Measurements from ENCODE around the gene PODNL1.
"Not testable (repeated sequence)": the region's sequence is repeated elsewhere in the genome, so short reads cannot be mapped to it uniquely, and the experiment has no call there.

PODNL1 gene

DNA sequence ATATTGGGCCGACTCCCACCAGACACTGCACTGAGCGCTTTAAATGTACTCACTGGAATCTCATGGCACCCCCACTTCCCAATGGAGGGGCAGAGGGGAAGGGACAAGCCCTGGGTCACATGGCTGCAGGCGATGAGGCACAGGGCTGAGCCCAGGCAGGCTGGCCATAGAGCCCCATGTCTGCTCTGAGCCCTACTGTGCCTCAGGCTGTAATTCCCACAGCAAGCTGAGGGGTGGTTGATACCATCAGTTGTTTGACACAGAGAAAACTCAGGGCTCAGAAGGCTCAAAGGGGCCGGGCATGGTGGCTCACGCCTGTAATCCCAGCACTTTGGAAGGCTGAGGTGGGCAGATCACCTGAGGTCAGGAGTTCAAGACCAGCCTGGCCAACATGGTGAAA is 42.8 kb upstream of the PODNL1 start:
- FAIRE-seq (no peak), DNase-seq (ENCODE audit: insufficient read length) (no peak)
- TF ChIP-seq POLR2A (IDR thresholded peaks at IDR 0.05; ENCODE audit: low read depth, low read length) (no peak), TAF1 (IDR thresholded peaks at IDR 0.05; ENCODE audit: borderline replicate concordance, low read depth, low read length) (no peak), POLR2AphosphoS5 (IDR thresholded peaks at IDR 0.05; ENCODE audit: low read depth, low read length) (no peak)

DNA sequence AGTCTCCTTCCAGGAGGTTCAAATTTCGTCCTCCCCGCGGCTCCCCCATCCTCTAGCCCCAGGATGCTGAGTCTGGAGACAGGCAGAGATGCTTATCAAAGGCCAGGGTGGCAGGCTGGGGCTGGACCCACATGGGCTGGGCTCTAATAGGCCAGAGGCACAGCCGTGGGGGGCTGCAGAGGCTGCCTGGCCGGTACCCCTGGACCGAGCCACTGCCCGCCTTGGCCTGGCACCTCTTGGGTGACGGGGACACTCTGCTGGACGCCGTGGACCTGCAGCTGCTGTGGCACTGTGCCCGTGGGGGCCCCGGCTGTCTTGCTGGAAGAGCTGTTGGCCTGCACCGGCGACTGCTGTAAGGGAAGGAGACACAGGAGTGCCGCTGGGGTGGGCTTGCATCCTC is 42.1 kb upstream of the PODNL1 start:
- DNase-seq (ENCODE audit: insufficient read length), result no peak
- FAIRE-seq, result no peak
- TF ChIP-seq POLR2A (IDR thresholded peaks at IDR 0.05; ENCODE audit: low read depth, low read length), result no peak
- no peak for TF ChIP-seq TAF1 (IDR thresholded peaks at IDR 0.05; ENCODE audit: borderline replicate concordance, low read depth, low read length)
- no peak for TF ChIP-seq POLR2AphosphoS5 (IDR thresholded peaks at IDR 0.05; ENCODE audit: low read depth, low read length)

DNA sequence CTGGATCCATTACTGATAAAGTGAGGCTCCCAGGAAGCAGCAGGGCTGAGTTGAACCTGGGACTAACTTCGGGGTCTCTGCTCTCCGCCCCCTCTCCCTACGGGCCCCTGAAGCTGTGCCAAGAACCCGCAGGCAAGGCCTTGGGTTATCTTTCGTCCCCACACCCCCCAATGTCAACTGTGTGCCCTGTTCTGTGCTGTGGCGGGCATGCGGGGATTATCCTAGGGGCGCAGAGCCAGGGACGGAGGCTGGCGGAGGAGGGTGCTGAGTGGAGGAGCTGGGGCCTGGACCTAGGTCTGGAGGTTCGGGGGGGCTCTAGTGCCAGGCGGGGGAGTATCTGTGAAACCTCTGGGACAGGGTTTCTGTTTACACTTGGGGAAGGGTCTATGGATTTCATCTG is 41.5 kb upstream of the PODNL1 start:
- DNase-seq (ENCODE audit: insufficient read length), result no peak
- no peak for FAIRE-seq
- TF ChIP-seq POLR2AphosphoS5 (IDR thresholded peaks at IDR 0.05; ENCODE audit: low read depth, low read length) (no peak), TAF1 (IDR thresholded peaks at IDR 0.05; ENCODE audit: borderline replicate concordance, low read depth, low read length) (no peak), POLR2A (IDR thresholded peaks at IDR 0.05; ENCODE audit: low read depth, low read length) (no peak)

DNA sequence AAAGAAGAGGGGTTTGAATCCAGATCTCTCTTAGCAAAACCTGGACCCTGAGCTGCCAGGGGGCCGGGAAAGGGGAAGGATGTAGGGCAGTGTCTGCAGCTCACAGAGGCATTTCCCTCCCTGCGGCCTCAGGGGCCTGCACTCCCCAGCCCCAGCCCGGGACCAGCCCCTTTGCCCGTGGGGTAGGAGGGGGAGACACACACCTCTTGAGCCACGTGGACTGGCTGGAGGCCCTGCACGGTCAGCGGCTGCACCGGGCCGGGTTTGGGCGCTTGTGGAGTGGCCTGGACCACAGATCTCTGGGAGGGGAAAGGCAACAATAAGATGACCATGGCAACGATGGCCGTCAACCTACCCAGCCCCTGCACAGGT is 41.0 kb upstream of the PODNL1 start:
- DNase-seq (ENCODE audit: insufficient read length) (no peak), FAIRE-seq (no peak)
- no peak for TF ChIP-seq TAF1 (IDR thresholded peaks at IDR 0.05; ENCODE audit: borderline replicate concordance, low read depth, low read length)

DNA sequence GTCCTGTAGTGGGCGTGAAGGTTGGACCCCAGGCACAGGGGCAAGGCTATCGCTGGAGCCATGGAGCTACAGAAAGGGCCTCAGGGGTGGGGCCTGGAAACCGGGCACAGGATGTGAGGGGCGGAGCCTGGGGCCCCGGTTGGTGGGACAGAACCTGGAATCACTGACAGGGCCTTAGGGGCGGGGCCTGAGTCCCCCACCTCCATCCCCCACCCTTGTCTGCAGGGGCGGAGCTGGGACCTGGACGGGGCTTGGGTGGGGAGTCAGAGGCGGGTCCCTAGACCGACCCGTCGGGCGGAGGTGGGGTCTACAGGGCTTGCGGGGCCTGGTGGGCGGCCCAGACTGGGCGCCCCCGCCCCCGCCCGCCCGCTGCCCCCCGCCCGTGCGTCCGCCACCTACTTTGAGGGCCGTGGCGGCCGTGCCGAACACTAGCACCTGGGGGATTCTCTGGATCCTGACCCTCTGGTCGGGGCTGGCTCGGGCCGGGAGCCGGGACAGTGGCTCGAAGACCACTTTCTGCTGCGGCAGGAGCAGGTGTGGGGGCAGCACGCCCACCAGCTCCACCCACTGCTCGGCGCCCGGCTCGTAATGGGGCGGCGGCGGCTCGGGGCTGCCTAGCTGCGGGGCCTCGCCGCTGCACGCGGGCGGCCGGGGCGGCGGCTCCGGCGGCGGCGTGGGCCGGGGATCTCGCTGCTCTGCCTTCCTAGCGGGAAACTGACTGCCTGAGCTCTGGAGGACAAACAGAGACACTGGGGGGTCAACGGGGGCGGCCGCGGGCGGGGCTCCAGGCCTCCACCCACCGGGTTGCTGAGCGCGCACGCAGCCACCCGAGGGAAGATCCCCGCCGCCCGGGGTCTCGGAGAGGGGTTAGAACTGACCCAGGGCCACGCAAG is 40.4 kb upstream of the PODNL1 start:
- FAIRE-seq (no peak), DNase-seq (ENCODE audit: insufficient read length) (no peak)
- TF ChIP-seq POLR2AphosphoS5 (IDR thresholded peaks at IDR 0.05; ENCODE audit: low read depth, low read length) (no peak), POLR2A (IDR thresholded peaks at IDR 0.05; ENCODE audit: low read depth, low read length) (no peak), TAF1 (IDR thresholded peaks at IDR 0.05; ENCODE audit: borderline replicate concordance, low read depth, low read length) (no peak)

DNA sequence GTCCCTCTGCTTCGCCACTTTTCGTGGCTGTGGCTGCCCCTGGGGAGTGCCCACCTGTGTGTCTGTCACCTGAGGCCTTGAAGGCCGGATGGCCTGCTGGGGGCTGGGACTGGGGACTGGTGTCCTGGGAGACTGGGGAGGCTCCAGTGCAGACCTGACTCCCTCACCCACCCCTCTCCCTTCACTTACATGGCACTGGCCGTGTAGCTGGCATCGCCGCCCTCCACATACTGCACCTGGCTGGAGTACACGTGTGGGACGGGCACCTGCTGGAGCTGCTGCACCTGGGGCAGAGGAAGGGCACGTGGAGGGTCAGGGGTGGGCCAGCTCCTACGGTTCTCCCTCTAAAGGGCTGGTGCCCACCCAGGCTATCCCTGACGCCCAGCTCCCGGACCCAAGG is 39.6 kb upstream of the PODNL1 start:
- TF ChIP-seq TAF1 (IDR thresholded peaks at IDR 0.05; ENCODE audit: borderline replicate concordance, low read depth, low read length) (no peak), POLR2AphosphoS5 (IDR thresholded peaks at IDR 0.05; ENCODE audit: low read depth, low read length) (no peak), POLR2A (IDR thresholded peaks at IDR 0.05; ENCODE audit: low read depth, low read length) (no peak)
- DNase-seq (ENCODE audit: insufficient read length), result no peak
- FAIRE-seq, result no peak

DNA sequence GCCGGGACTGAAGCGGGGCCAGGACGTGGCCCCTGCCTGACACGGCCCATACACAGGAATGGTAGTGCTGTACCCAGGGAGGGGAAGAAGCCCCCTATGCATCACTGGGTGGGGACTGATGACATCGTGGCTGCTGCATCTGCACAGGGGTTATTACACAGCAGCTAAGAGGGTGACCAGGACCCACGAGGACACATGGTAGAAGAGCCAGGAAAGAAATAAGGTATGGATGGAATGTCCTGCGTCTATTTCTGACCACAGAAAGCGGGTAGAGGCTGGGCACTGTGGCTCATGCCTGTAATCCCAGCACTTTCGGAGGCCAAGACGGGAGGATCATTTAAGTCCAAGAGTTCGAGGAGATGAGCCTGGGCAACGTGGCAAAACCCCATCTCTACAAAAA is 38.2 kb upstream of the PODNL1 start:
- DNase-seq (ENCODE audit: insufficient read length) (no peak), FAIRE-seq (no peak)
- no peak for TF ChIP-seq TAF1 (IDR thresholded peaks at IDR 0.05; ENCODE audit: borderline replicate concordance, low read depth, low read length)
- TF ChIP-seq POLR2AphosphoS5 (IDR thresholded peaks at IDR 0.05; ENCODE audit: low read depth, low read length), result no peak

DNA sequence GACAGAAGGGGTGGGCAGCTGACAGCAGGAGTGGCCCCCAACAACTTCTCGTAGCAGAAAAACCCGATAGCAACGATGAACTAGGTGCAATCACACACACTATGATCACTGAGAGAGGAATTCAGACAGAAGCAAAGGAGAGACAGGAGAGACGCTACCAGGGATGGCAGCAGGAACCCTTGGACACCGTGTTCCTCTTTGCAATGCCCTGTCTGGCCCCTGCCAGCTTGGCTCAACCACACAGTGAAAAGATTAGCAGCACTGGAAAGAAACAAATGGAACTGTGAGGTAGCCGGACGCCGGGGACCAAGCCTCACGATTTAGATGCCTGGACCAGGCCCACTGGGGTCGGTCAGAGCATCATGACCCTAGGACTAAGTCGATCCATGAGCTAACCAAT is 37.7 kb upstream of the PODNL1 start:
- DNase-seq (ENCODE audit: insufficient read length) (no peak), FAIRE-seq (no peak)
- no peak for TF ChIP-seq TAF1 (IDR thresholded peaks at IDR 0.05; ENCODE audit: borderline replicate concordance, low read depth, low read length)

DNA sequence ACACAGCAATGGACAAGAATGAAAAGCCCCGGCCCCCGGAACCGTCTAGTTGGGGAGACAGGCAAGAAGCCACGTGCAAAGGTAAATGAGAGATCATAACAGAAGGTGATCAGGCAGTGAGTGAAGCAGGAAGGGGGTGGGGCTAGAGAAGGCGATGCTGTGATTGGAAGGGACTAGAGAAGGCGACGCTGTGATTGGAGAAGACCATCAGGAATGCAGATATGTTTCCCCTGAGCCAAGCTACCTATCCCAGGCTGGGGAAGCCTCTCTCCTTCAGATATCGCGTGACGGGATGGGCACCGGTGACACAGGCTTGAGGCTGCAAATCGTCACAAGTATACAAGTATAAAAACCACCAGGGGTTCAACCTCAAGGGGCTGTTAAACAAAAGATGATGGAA is 35.9 kb upstream of the PODNL1 start:
- no peak for FAIRE-seq
- DNase-seq (ENCODE audit: insufficient read length), result no peak
- TF ChIP-seq POLR2AphosphoS5 (IDR thresholded peaks at IDR 0.05; ENCODE audit: low read depth, low read length) (no peak), TAF1 (IDR thresholded peaks at IDR 0.05; ENCODE audit: borderline replicate concordance, low read depth, low read length) (no peak), POLR2A (IDR thresholded peaks at IDR 0.05; ENCODE audit: low read depth, low read length) (no peak)

DNA sequence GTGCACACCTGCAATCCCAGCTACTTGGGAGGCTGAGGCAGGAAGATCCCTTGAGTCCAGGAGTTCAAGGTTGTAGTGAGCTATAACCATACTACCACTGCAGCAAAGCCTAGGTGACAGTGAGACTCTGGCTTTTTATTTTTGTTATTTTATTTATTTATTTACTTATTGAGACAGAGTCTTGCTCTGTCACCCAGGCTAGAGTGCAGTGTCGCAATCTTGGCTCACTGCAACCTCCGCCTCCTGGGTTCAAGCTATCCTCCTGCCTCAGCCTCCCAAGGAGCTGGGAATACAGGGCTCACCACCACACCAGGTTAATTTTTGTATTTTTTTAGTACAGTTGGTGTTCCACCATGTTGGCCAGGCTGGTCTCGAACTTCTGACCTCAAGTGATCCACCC is 35.3 kb upstream of the PODNL1 start:
- FAIRE-seq; DNase-seq (ENCODE audit: insufficient read length): not testable (repeated sequence)

DNA sequence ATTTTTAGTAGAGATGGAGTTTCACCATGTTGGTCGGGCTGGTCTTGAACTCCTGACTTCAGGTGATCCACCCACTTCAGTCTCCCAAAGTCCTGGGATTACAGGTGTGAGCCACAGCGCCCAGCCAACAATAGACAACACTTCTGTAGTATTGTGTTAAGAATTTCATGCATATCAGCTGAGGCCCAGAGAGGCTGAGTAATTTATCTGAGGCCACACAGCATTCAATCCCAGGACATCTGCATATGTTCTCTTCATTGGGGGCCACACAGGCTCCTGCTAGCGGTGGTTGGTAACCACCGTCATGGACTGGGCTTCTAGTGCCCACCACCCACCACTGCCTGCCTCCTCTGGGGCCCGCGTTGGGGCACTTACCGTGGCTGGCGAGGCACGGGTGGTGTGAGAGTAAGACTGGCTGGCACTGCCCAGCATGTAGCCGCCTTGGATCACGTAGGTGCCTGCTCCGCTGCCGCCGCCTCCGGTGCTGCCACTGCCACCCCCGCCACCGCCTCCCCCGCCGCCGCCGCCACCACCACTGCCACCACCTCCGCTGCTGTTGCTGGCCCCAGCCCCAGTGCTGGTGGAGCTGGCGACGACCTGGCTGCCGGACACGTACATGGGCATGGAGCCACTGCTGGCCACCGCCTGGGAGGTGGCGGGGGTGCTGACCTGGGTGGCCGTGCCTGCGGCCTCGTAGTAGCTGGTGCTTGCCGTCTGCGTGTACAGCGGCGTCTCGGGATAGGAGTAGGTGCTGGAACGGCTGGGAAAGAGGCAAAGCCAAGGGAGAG is 34.3 kb upstream of the PODNL1 start:
- no peak for TF ChIP-seq TAF1 (IDR thresholded peaks at IDR 0.05; ENCODE audit: borderline replicate concordance, low read depth, low read length)
- TF ChIP-seq POLR2AphosphoS5 (IDR thresholded peaks at IDR 0.05; ENCODE audit: low read depth, low read length), result no peak
- no peak for TF ChIP-seq POLR2A (IDR thresholded peaks at IDR 0.05; ENCODE audit: low read depth, low read length)
- DNase-seq (ENCODE audit: insufficient read length) (no peak), FAIRE-seq (no peak)

DNA sequence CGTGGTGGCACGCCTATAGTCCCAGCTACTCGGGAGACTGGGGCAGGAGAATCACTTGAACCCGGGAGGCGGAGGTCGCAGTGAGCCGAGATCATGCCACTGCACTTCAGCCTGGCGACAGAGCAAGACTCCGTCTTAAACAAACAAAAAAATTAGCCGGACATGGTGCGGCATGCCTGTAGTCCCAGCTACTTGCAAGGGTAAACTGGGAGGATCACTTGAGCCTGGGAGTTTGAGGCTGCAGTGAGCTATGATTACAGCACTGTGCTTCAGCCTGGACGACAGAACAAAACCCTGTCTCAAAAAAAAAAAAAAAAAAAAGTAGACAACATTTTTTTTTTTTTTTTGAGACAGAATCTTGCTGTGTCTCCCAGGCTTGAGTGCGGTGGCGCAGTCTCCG is 33.7 kb upstream of the PODNL1 start:
- not testable (repeated sequence) for FAIRE-seq; DNase-seq (ENCODE audit: insufficient read length)

DNA sequence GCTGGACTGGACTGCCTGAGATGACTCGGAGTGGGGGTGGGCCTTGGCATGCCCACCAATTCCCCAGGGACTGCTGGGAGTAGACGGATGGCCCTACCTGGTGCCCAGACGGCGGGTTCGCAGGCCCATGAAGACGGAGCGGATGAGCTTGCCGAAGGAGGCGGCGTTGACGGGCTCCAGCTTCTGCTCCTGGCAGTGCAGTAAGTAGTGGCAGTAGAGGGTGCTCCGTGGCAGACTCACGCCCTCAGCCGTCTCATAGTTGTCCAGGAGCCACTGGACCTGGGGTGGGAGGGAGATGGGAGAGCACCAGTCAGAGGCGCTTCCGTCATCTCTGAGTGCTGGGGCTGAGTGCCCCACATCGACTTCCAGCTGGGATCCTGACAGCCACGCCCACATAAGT is 31.7 kb upstream of the PODNL1 start:
- TF ChIP-seq POLR2AphosphoS5 (IDR thresholded peaks at IDR 0.05; ENCODE audit: low read depth, low read length) (no peak), TAF1 (IDR thresholded peaks at IDR 0.05; ENCODE audit: borderline replicate concordance, low read depth, low read length) (no peak), POLR2A (IDR thresholded peaks at IDR 0.05; ENCODE audit: low read depth, low read length) (no peak)
- FAIRE-seq, result no peak

More for the DNA sequence above, 31.7 kb upstream of the PODNL1 start:
- no peak for DNase-seq (ENCODE audit: insufficient read length)
